Activated naive CD4-positive, alpha-beta T cell treated with anti-CD3 and anti-CD28 coated beads, Interleukin-2, amount 50 U/mL, for 72 hours (primary cell): ENCODE results near the gene PRR23E. TPM values are rescaled to one million over a fixed set of nuclear protein-coding genes. Genes with fewer than 3 reads are reported as not detected.
A peak's percentile ranks its signal among the peaks of the same experiment; 100 is the strongest.

Source experiments
- ATAC-seq, 2 donors: fragments of 150-1000 bp; cut with Tn5 transposase; 2 replicates each; pipeline ENCODE4 v1.10.0; 2021; ENCODE audit warnings: mild to moderate bottlenecking in 2 of 2, moderate library complexity in 2 of 2
- DNase-seq, 2 donors: peaks; one replicate each; pipeline ENCODE4 v3.0.0; 2021 to 2022; ENCODE audit warnings: low spot score in 2 of 2
- H3K27ac Mint-ChIP-seq, 2 donors: one replicate each; pipeline ENCODE4 v1.8.0; 2022; ENCODE audit warnings: mild to moderate bottlenecking in 2 of 2, mixed read lengths in 2 of 2
- H3K36me3 Mint-ChIP-seq, 2 donors: one replicate each; pipeline ENCODE4 v1.8.0; 2022; ENCODE audit warnings: mixed read lengths in 2 of 2
- H3K9me3 Mint-ChIP-seq, 2 donors: one replicate each; pipeline ENCODE4 v1.8.0; 2022; ENCODE audit warnings: mixed read lengths in 2 of 2
- total RNA-seq, 2 donors: library from RNA; stranded (reverse); gene quantifications; one replicate each; pipeline ENCODE4 v1.2.3, GENCODE V29; 2022

Gene PRR23E
- total RNA-seq = not detected

GRCh38 chr3:127192576-127193232, at the start of gene PRR23E:
Gene PRR23E (plus strand): TSS chr3:127193131. CDS start chr3:127196686, 3,555 bp downstream.
- peak in 1 of 2 donors; percentile 38 for DNase-seq
- H3K36me3 Mint-ChIP-seq = no peaks in the 10 kb centered on the region
- H3K27ac Mint-ChIP-seq = no peak within 1 kb of the TSS
- H3K9me3 Mint-ChIP-seq = peaks cover 7 to 11% of the 10 kb centered on the region in 2 donors
- no peak for ATAC-seq

- no peaks in the 10 kb centered on the region for H3K36me3 Mint-ChIP-seq
Measured at GRCh38 chr3:127143172-127143571, 49.8 kb upstream of the PRR23E start.

GRCh38 chr3:127144631-127145030, 48.3 kb upstream of the PRR23E start:
- ATAC-seq (no peak), DNase-seq (no peak)
- H3K36me3 Mint-ChIP-seq = no peaks in the 10 kb centered on the region
- no peak overlapping the region for H3K27ac Mint-ChIP-seq
- H3K9me3 Mint-ChIP-seq = peaks cover 3 to 8% of the 10 kb centered on the region in 2 donors

More at GRCh38 chr3:127143172-127143571, 49.8 kb upstream of the PRR23E start:
- DNase-seq = no peak
- Mint-ChIP-seq H3K27ac (no peak overlapping the region), H3K9me3 (peaks cover 3 to 8% of the 10 kb centered on the region in 2 donors)
- ATAC-seq = no peak

GRCh38 chr3:127145266-127145665, 47.7 kb upstream of the PRR23E start:
- no peak for ATAC-seq
- Mint-ChIP-seq H3K36me3 (no peaks in the 10 kb centered on the region), H3K9me3 (peaks cover 3 to 8% of the 10 kb centered on the region in 2 donors), H3K27ac (no peak overlapping the region)
- no peak for DNase-seq

GRCh38 chr3:127147291-127147885, 45.5 kb upstream of the PRR23E start:
- no peak for DNase-seq
- Mint-ChIP-seq H3K27ac (no peak overlapping the region), H3K9me3 (peaks cover 3 to 8% of the 10 kb centered on the region in 2 donors), H3K36me3 (no peaks in the 10 kb centered on the region)
- ATAC-seq = no peak

GRCh38 chr3:127149621-127150310, 43.2 kb upstream of the PRR23E start:
- Mint-ChIP-seq H3K27ac (no peak overlapping the region), H3K9me3 (no peaks in the 10 kb centered on the region), H3K36me3 (no peaks in the 10 kb centered on the region)
- DNase-seq (peak in 1 of 2 donors; percentile 35), ATAC-seq (no peak)

- no peaks in the 10 kb centered on the region for H3K9me3 Mint-ChIP-seq
- H3K36me3 Mint-ChIP-seq = no peaks in the 10 kb centered on the region
- DNase-seq = peak in 1 of 2 donors; percentile 16
- no peak overlapping the region for H3K27ac Mint-ChIP-seq
- no peak for ATAC-seq
Measured at GRCh38 chr3:127150513-127151250, 42.2 kb upstream of the PRR23E start.

GRCh38 chr3:127151251-127151564, 41.7 kb upstream of the PRR23E start:
- DNase-seq (no peak), ATAC-seq (no peak)
- no peaks in the 10 kb centered on the region for H3K36me3 Mint-ChIP-seq
- no peak overlapping the region for H3K27ac Mint-ChIP-seq
- H3K9me3 Mint-ChIP-seq = no peaks in the 10 kb centered on the region

- H3K36me3 Mint-ChIP-seq = no peaks in the 10 kb centered on the region
- no peak for ATAC-seq
- no peak for DNase-seq
Measured at GRCh38 chr3:127151992-127152650, 40.8 kb upstream of the PRR23E start.

GRCh38 chr3:127152684-127153505, 40.0 kb upstream of the PRR23E start:
- ATAC-seq (no peak), DNase-seq (no peak)
- Mint-ChIP-seq H3K9me3 (no peaks in the 10 kb centered on the region), H3K27ac (peak overlapping the region in 1 of 2 donors; percentile 5), H3K36me3 (no peaks in the 10 kb centered on the region)

More at GRCh38 chr3:127151992-127152650, 40.8 kb upstream of the PRR23E start:
- Mint-ChIP-seq H3K27ac (no peak overlapping the region), H3K9me3 (no peaks in the 10 kb centered on the region)

- DNase-seq (no peak), ATAC-seq (no peak)
- no peaks in the 10 kb centered on the region for H3K9me3 Mint-ChIP-seq
- H3K27ac Mint-ChIP-seq = no peak overlapping the region
- H3K36me3 Mint-ChIP-seq = no peaks in the 10 kb centered on the region
Measured at GRCh38 chr3:127153506-127153815, 39.5 kb upstream of the PRR23E start.

GRCh38 chr3:127156338-127157050, 36.4 kb upstream of the PRR23E start:
- H3K27ac Mint-ChIP-seq = no peak overlapping the region
- no peaks in the 10 kb centered on the region for H3K36me3 Mint-ChIP-seq
- ATAC-seq (no peak), DNase-seq (no peak)
- no peaks in the 10 kb centered on the region for H3K9me3 Mint-ChIP-seq

GRCh38 chr3:127157171-127157828, 35.6 kb upstream of the PRR23E start:
- no peaks in the 10 kb centered on the region for H3K36me3 Mint-ChIP-seq
- no peak for ATAC-seq
- DNase-seq = no peak
- no peaks in the 10 kb centered on the region for H3K9me3 Mint-ChIP-seq
- no peak overlapping the region for H3K27ac Mint-ChIP-seq

- no peak overlapping the region for H3K27ac Mint-ChIP-seq
- no peak for ATAC-seq
- no peak for DNase-seq
- no peaks in the 10 kb centered on the region for H3K9me3 Mint-ChIP-seq
- no peaks in the 10 kb centered on the region for H3K36me3 Mint-ChIP-seq
Measured at GRCh38 chr3:127158614-127159229, 34.2 kb upstream of the PRR23E start.

- ATAC-seq (no peak), DNase-seq (no peak)
- Mint-ChIP-seq H3K36me3 (no peaks in the 10 kb centered on the region), H3K9me3 (no peaks in the 10 kb centered on the region), H3K27ac (no peak overlapping the region)
Measured at GRCh38 chr3:127159543-127159942, 33.4 kb upstream of the PRR23E start.
